ENCODE results near the gene LEFTY2.
"Not testable (repeated sequence)": the region's sequence is repeated elsewhere in the genome, so short reads cannot be mapped to it uniquely, and the experiment has no call there.

Gene LEFTY2

DNA sequence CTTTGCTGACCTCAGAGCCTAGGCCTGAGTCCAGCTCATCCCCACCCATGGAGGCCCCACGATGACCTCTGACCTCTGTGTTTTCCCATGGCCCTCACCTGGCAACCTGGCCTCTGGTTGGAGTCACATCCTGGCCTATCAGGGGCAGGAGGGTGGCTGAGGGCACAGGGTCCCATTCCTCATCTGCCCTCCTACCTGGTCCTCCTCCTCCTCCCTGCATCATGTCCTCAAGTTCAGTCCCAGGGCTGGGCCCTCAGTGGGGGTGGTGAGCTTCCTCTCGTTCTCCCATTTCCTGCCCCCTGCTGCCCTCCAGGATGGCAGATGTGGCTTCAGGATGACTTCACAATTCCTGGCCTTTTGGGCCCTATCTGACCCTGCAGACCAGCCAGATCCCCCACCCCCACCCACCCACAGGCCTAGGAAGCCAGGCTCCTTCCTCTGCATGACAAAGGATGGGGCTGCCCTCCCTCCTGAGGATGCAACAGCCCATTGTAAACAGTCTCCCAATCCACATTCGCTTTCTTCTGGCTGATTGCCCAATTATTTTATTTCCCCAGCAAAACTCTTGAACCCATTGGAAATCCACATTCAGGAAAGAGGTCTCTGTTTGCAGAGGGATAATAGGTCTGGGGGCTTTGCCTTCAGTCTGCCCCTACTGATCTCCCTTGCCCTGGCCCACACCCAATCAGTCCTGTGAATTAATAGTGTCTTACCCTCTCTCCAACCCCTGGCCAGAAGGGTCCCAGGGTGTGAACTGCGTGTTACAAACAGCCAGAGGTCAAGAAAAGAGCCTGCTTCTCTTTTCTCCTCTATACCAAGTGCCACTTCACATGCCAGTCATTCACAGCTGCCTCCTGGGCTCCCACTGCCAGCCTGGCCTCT is 41.7 kb downstream of the LEFTY2 start:
- DNase-seq, result no peak

- DNase-seq, result no peak
Measured at GRCh38 chr1:225897595-225898514, 43.2 kb downstream of the LEFTY2 start.

DNA sequence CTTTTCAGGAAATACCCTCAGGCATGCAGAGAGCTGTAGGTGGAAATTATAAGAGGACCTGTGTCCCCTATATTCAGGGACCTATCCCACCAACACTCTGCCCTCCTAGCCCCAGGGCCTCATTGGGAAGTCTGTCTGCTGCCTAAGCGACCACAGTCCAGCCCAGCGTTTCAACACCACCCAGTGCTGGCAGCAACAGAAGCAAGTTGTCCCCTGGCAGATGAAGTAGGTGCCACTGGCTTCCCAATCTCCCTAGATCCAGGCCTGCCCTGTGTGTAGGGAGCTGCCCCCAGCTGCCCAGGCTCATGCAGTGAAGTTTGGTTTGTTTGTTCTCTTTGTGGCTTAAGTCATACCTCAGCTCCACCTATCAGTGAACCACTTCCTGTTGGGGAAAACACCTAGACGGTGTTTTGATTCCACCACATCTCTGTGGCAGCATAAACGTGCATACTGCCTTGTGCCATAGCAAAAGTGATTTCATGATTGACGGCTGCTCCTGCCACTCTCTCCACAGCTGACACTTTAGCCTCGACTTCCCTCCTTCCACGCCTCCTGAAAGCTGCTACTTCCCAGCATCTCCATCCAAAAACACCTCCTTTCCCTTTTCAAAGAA is 44.0 kb downstream of the LEFTY2 start:
- no peak for DNase-seq

DNA sequence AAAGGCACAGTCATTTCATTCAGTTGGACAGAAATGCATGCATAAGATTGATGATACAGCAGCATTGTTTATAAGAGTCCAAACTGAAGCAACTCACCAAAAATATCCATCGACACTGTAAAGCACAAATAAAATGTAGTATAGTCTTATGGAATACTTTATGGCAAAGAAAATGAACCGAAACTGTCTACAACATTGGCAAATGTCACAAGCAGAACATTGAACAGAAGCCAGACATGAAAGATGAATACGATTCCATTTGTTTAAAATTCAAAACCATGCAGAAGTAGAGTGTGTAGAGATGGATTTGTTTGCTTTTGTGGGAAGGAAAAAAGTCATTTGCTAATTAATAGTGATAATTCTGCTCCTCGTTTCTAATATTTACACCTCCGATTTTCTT is 44.5 kb downstream of the LEFTY2 start:
- no peak for DNase-seq

- no peak for DNase-seq
Measured at GRCh38 chr1:225892307-225892706, 48.7 kb downstream of the LEFTY2 start.

GRCh38 chr1:225891229-225891972 is 49.6 kb downstream of the LEFTY2 start:
- DNase-seq, result no peak

GRCh38 chr1:225890346-225891228 is 50.4 kb downstream of the LEFTY2 start:
- no peak for DNase-seq

DNA sequence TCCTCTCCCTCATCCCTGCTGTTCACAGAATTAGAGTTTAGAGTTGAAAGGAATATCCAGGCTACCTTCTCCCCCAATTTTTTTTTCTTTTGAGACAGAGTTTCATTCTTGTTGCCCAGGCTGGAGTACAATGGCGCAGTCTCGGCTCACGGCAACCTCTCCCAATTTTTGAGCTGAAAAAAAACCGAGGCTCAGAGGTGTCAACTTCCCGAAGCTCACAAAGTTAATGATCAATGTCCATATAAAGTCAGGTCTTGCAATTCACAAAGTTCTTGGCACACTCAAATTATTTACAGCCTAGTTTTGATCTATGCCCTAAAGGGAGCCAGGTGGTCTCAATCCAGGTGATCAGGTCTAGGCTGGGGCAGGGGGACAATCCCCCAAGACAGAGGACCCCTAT is 51.3 kb downstream of the LEFTY2 start:
- DNase-seq, result no peak

DNA sequence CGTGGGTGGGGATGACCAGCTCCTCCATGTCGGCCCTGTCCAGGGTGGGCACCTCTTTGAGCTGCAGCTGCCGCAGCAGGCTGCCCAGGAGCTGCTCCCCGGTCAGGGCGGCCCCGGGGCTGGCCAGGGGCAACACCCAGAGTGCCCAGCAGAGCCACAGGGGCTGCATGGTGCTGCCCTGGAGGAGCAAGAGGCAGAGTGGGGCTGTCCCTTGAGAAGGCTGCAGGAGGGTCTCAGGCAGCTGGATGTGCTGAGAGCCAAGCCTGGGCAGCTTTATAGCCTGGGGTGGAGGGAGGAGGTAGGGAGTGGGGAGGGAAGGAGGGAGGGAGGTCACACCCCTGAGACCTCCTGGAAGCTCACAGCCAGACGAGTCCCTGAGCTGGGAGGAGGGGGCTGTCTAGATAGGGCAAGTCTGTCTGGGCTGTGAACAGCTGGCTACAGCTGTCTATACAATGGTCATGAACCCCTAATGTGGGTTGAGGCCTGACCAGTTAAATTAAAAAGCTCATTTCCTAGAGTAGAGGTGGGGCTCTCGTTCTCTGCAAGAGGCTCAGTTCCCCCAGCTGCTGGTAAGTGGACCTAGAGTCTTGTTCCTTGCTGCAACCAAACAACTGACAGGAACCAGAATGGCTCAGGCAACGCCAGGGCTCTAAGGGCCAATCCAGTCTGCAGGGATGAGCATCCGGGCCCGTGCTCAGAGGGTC is 52.0 kb downstream of the LEFTY2 start, which contains the start of gene LEFTY1:
TSS of gene LEFTY1 (minus strand) at position 249 of the 704 bp plus-strand sequence. CDS start at position 169, 80 bp downstream.
- no peak for DNase-seq

GRCh38 chr1:225888289-225888897 is 52.6 kb downstream of the LEFTY2 start:
- no peak for DNase-seq

DNA sequence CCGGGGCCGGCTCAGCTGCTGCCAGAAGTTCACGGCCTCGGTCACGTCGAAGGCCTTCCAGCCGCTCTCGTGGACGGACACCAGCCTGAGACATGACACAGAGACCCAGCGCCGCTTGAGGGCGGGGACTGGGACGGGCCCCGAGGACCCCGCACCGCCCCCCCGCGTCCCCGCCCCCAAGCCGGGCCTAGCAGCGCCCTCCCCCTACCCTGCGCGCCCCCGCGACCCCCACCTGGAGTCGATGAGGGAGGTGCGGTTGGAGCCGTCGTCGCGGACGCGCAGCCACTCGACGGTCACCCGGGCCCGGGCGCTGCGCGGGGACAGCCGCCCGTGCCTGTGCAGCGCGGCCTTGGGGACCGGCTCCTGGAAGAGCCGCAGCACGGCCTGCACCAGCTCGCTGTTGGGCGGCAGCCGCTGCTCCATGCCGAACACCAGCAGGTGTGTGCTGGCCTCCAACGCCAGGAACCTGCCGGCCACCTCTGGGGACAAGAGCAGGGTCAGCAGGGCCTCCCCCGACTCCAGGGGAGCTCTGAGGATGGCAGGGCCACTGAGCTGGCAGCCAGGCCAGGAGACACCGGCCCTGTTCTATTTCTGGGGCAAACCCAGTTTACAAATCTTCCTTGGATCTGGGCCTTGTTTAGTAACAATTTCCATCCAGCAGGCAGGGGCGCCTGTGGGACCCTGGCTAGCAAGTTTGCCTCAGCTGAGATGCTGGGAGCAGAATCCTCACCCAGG is 53.3 kb downstream of the LEFTY2 start:
- DNase-seq, result not testable (repeated sequence)

DNA sequence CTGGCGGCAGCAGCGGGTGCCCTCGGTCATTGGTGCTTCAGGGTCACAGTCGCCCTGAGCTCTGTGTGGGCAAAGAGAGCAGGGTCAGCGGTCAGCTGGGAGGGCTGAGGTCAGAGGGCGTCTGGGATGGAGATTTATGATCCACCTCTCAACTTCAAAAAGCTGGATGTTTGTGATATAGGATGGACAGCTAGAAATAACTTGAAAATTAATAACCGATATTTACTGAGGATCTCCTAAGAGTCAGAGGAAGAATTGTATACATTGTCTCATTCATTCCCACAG is 54.0 kb downstream of the LEFTY2 start:
- no peak for DNase-seq

Data from NCI-H1105 (cell line).